Activated CD4-positive, alpha-beta T cell treated with anti-CD3 and anti-CD28 coated beads, Interleukin-2, Interleukin-4, amounts not matched to agents 100 ng/mL and 50 ng/mL, durations not matched to agents 16 hours and 8 hours (primary cell): ENCODE measurements around the gene CDC25B.
"Not testable (repeated sequence)": the region's sequence is repeated elsewhere in the genome, so short reads cannot be mapped to it uniquely, and the experiment has no call there.

ENCODE experiments used
- DNase-seq: peaks from one replicate; pipeline ENCODE4 v3.0.0-alpha.2; 2020; ENCODE audit warnings: low spot score

The CDC25B gene

DNA sequence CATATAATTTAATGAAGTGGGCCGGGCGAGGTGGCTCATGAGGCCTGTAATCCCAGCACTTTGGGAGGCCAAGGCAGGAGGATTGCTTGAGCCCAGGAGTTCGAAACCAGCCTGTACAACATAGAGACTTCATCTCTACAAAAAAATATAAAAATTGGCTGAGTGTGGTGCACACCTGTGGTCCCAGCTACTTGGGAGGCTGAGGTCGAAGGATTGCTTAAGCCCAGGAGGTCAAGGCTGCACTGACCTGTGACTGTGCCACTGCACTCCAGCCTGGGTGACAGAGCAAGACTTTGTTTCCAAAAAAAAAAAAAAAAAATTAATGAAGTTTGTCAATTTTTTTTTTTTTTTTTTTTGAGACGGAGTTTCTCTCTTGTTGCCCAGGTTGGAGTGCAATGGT is 33.8 kb downstream of the CDC25B start:
- not testable (repeated sequence) for DNase-seq

DNA sequence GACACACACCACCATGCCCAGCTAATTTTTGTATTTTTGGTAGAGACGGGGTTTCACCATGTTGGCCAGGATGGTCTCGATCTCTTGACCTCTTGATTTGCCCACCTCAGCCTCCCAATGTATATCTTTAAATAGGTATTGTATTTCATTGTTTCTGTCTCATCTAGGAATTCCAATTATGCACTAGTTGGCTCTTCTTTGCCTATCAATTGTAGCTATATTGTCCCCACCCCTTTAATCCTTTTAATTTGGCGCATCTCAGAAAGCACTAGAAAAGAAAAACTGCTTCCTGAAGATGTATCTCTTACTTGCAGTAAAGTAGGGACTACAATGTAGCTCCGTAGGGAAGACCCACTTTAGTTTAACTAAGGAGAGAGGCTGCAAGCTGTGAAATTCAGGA is 40.0 kb downstream of the CDC25B start:
- DNase-seq, result no peak

DNA sequence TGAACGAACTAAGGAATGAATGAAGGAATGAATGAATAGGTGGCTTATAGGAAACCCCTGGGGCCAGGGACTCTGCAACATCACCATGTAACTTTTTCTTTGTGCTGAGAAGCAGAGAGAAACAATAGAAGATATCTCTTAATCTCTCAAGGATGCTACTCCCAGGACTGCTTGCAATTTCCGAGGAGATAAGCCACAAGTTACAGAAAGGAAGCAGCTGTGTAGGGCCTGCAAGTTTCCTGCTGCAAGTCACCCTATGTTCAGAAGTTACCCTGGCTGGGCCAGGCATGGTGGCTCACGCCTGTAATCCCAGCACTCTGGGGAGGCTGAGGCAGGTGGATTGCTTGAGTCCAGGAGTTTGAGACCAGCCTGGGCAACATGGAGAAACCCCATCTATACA is 43.2 kb downstream of the CDC25B start:
- no peak for DNase-seq

DNA sequence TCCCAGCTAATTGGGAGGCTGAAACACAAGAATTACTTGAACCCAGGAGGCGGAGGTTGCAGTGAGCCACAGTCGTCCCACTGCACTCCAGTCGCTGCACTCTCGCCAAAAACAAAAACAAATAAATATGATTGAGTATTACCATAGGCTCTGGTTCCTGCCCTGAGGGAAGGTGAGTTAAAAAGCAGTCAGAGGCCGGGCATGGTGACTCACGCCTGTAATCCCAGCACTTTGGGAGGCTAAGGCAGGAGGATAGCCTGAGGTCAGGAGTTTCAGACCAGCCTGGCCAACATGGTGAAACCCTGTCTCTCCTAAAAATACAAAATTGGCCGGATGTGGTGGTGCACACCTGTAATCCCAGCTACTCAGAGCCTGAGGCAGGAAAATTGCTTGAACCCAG is 44.1 kb downstream of the CDC25B start:
- not testable (repeated sequence) for DNase-seq

DNA sequence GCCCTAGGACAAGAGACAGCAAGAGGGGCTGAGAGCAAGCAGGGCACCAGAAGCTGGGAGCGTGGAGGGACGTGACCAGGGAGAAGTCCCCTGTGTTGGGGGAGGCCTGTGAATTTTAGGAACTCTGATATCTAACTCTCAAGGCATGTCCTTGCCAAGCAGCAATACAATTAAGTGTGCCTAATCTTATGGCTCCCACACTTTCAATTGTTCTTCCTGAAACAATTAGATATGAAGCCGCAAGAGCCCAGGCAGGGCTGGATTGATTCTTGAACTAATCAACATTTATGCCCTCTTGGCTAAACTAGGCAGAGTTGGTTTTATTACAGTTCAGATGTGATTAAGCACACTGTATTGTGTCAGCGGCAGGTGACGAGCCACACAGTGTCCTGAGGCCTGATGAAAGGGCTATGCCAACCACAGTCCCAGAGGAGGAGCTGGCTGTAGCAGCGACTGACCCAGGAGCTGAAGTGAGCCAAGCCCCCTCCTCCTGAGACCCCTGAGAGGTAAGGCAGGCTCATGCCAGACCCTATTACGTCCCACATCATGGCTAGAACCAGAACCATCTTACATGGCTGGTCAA is 46.3 kb downstream of the CDC25B start:
- no peak for DNase-seq

DNA sequence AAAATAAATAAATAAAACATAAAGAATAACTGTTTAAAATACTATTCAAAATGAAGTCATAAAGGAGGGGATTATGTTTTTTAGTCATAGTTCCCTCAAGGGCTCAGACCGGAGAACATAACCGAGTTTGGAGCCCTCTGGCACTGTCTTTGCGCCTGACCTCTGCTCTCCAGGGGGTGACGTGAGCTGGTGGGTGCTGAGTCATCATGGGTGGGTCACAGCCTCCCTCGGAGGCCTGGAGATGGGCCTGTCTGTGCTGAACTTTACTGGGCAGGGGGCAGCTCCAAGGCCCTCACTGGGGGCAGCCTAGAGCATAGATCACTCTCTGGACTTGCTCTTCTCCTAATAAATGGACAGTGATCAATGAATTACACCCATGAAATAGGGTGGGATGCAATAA is 47.4 kb downstream of the CDC25B start:
- no peak for DNase-seq

DNA sequence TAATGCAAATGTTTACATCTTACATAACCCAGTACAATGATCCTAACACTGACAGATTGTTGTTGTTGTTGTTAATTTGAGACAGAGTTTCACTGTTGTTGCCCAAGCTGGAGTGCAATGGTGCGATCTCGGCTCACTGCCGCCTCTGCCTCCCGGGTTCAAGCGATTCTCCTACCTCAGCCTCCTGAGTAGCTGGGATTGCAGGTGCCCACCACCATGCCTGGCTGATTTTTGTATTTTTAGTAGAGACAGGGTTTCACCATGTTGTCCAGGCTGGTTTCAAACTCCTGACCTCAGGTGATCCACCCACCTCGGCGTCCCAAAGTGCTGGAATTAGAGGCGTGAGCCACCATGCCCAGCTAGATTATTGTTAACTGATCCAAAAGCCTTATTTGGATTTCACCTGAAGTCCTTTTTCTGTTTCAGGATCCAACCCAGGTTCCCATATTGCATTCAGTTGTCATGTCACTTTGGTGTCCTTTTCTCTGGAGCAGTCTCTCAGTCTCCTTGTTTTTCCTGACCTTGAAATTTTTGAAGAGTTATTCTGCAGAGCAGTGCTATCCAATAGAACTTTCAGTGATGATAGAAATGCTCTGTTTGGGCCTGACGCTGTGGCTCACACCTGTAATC is 48.0 kb downstream of the CDC25B start:
- not testable (repeated sequence) for DNase-seq

DNA sequence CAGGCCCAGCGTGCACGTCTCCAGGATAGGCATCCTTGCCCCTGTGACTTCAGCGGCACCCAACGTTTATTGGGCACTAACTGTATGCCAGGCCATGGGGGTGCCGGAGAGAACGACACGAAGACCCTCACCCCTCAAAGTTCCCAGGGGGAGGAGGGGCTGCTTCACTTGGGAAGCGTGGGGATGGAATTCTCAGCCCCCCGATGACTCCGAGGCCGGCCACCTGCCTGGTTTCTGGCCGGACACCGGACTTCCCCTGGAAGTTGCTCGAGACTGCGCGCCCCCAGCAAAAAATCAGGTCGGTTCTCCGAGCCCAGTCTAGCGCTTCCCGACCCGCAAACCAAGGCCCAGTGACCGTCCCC is 50.2 kb downstream of the CDC25B start:
- no peak for DNase-seq

DNA sequence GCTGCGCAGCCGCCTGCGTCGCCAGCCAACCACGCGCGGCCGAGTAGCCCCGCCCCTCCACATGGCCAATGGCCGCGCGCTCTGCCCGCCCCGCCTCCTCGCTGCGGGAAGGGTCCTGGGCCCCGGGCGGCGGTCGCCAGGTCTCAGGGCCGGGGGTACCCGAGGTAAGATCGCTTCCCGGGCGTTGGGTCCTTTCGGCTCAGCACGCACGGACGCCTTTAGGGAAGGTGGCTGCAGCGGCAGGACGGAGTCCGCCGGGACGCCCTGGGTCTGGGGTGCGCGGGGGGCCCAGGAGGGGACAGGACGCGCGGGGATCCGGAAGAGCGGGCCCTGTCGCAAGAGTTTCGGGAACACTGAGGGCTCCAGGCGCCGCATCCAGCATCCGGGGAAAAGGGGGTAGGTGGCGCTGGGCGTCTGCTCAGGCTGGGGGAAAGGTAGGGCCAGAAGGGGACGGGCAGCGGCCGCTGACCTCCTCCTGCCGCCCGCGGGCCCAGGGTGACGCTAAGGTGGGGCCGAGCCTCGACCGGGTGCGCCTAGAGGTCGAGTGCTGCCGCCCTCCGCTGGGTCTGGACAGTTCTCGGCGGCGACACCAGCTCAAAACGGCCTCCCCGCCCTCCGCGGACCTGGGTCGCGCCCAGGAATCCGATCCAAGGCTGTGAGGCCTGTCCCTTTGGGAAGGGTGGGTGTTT is 50.8 kb downstream of the CDC25B start, which contains the start of gene MAVS:
Gene MAVS, plus strand, starts transcription at position 95 of the 689 bp plus-strand sequence. CDS start 7,791 bp downstream, outside the sequence.
- peak; percentile 90 for DNase-seq

DNA sequence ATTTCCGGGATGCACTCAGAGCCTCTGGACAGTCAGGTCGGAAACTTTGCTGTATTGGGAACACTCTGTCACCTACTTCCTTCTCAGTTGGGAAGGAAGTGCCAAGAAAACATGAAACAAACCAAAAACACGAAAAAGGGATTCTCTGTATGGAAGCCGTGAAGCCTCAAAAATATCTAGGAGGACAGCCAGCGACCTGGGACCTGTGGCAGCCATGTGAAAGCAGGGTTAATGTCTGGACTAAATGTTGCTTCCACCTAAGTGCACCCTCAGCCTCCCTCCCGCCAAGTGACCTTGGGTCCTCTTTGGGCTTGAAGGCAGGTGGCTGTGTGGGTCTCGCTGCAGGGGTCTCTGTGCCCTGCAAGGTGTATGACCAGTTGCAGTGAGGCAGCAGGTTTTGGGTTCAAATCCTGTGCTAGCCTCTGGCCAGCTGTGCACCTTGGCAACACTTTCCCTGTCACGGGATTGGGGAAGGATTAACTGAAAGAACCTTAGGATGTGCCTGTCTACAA is 51.4 kb downstream of the CDC25B start:
- DNase-seq, result no peak

DNA sequence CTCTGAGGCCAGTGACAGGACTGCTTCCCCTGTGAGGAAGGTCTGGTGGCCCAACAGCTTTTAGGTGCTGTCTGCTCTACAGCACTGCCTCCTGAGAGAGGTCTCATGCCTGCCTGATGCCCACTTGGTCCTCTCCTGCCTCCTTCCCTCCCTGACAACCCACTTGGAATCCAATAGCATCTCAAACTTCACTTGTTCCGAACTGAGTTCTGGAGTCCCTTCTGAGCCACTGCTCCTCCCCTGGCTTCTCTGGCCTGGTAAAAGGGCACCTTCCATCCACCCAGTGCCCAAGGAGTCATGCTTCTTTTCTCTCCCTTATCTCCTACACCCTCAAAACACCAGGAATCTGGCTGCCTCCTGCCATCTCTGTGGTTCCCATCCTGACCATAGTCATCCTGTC is 52.5 kb downstream of the CDC25B start:
- no peak for DNase-seq

DNA sequence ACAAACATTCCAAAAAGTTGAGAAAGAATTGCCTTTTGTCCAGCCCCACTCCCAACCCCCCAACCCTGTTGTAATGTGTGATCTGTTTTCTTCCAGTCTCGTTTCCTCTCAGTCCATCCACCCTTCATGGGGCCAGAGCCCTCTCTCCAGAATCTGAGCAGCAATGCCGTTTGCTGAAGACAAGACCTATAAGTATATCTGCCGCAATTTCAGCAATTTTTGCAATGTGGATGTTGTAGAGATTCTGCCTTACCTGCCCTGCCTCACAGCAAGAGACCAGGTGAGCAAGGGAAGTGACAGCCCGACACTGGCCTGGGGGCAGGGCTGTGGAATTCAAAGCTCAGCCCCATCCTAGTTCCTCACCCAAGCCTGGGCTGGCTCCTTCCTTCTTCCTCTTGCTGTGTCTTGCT is 58.4 kb downstream of the CDC25B start:
- DNase-seq, result no peak
